Mucosa of stomach (tissue), 1 donor: Measurements from ENCODE around the gene RGS3.
A peak's percentile ranks its signal among the peaks of the same experiment; 100 is the strongest.

Experiments
- H3K27me3 ChIP-seq: one replicate; pipeline ENCODE4 v1.7.0; 2013; ENCODE audit warnings: mild to moderate bottlenecking, low read length; ENCODE audit not compliant: control insufficient read depth, insufficient read depth
- H3K36me3 ChIP-seq: one replicate; pipeline ENCODE4 v1.7.0; 2013; ENCODE audit warnings: low read length; ENCODE audit not compliant: control insufficient read depth, insufficient read depth
- H3K4me1 ChIP-seq: one replicate; pipeline ENCODE4 v1.7.0; 2013; ENCODE audit warnings: mild to moderate bottlenecking, low read length; ENCODE audit not compliant: control insufficient read depth, insufficient read depth
- H3K4me3 ChIP-seq: one replicate; pipeline ENCODE4 v1.7.0; 2013; ENCODE audit warnings: low read length
- H3K9ac ChIP-seq: one replicate; pipeline ENCODE4 v1.7.0; 2013; ENCODE audit warnings: mild to moderate bottlenecking, low read length, moderate library complexity
- H3K9me3 ChIP-seq: one replicate; pipeline ENCODE4 v1.7.0; 2013; ENCODE audit warnings: mild to moderate bottlenecking, low read length, moderate library complexity; ENCODE audit not compliant: control insufficient read depth
- donor health status: Pancreatic carcinoma.

Gene RGS3

DNA sequence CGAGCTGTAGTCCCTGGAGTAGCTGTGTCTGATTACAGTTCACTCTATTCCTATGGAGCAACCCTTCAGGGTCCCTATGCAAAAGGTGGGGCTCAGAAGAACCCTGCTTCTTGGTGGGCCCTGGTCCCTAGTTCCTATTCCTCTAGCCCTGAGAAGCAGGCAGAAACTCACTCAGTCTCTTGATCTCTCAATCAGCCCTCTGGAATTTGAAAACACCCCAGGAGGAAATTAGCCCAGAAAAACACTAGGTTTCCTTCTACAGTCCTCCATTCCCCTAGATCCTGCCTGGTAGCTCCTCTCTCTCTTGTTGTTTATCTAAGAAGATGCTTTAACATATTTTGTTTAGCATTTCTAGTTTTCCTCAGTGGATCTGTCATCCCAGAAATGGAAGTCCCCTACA, 7.6 kb downstream of the RGS3 start:
- no peak overlapping the region for H3K9ac ChIP-seq
- H3K4me3 ChIP-seq = no peak overlapping the region
- H3K4me1 ChIP-seq = peaks cover 6% of the 10 kb centered on the region
- H3K36me3 ChIP-seq = no peaks in the 10 kb centered on the region
- H3K27me3 ChIP-seq = no peaks in the 10 kb centered on the region
- no peaks in the 10 kb centered on the region for H3K9me3 ChIP-seq

DNA sequence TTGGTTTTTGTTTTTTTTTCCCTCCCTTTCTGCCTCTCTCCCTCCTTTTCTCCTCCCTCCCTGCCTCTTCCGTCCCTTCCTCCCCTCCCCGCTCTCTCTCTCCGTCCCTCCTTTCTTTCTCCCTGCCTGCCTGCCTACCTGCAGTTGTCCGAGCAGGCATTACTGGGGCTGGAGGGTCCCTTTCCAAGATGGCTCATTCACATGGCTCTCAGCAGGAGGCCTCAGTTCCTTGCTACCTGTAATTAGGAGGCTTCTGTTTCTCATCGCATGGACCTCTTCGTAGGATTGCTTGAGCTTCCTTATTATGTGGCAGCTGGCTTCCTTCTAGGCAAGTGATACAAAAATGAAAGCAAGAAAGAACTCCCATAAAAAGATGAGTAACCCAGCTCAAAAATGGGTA, 8.0 kb downstream of the RGS3 start:
- Histone ChIP-seq H3K36me3 (no peaks in the 10 kb centered on the region), H3K9me3 (no peaks in the 10 kb centered on the region), H3K4me1 (peaks cover 6% of the 10 kb centered on the region), H3K9ac (no peak overlapping the region), H3K4me3 (no peak overlapping the region), H3K27me3 (no peaks in the 10 kb centered on the region)

DNA sequence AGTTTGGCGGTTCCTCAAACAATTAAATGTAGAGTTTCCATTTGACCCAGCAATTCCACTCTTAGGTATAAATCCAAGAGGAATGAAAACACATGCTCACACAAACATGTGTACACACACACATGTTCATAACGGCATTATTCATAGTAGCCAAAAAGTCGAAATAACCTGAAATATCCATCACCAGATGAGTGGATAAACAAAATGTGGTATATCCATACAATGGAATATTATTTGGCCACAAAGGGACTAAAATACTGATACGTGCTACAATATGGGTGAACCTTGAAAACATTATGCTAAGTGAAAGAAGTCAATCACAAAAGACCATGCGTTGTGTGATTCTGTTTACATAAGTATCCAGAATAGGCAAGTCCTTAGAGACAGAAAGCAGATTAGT, 8.7 kb downstream of the RGS3 start:
- Histone ChIP-seq H3K9ac (no peak overlapping the region), H3K27me3 (no peaks in the 10 kb centered on the region)

DNA sequence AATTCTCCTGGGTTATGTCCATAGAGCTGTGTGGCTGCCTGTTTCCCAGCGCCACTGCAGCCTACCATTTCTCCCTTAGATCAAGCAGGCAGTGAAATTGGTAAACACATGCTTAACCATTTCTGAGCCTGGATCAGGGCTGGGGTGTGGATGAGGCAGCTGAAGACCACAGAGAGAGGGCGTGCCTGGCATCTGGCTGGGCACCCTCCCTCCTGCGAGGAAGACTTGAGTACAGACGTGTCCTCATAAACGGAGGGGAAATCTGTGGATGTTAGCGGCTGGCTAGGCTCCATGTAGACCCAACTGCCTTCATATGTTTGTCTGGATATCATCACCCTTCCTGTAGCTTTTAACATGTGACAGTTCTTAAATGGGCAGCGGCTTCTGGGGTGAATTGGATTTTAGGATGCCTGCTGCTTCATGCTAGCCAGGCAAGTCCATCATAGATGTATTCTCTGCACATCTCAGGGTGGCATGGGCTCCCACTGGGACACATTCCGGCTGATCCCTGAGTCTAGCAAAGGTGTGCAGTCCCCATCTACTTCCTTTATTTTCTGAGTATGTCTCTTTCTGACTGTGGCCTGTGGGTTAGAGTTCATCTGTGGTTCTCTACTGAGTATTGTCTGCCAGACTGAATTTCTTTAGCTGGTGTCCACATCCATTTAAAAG, 11.0 kb downstream of the RGS3 start:
- no peaks in the 10 kb centered on the region for H3K36me3 ChIP-seq
- no peaks in the 10 kb centered on the region for H3K27me3 ChIP-seq
- no peaks in the 10 kb centered on the region for H3K9me3 ChIP-seq
- H3K9ac ChIP-seq = no peak overlapping the region
- peaks cover 17% of the 10 kb centered on the region for H3K4me1 ChIP-seq
- H3K4me3 ChIP-seq = no peak overlapping the region

More for the DNA sequence above, 8.7 kb downstream of the RGS3 start:
- H3K9me3 ChIP-seq = no peaks in the 10 kb centered on the region
- H3K4me3 ChIP-seq = no peak overlapping the region
- peaks cover 10% of the 10 kb centered on the region for H3K4me1 ChIP-seq
- H3K36me3 ChIP-seq = no peaks in the 10 kb centered on the region

DNA sequence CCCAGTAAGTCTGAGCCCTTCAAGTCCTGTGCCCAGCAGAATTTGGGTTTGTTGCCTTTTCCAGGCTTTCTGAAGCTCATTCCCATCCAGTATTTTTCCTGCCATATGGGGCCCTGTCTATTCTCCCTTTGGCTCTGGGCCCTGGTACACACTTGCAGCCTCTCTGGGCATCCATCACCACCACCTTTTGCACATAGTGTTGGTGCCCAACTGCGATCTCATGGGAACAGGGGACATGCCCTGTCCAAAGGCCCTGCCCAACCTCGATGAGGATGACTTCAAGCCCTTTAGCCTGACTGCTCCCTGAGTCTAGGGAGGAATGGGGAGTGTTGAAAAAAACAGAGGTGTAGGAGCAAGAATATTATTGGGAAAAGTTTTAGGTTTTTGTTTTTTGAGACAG, 11.5 kb downstream of the RGS3 start:
- Histone ChIP-seq H3K36me3 (no peaks in the 10 kb centered on the region), H3K4me3 (no peak overlapping the region), H3K9me3 (no peaks in the 10 kb centered on the region), H3K4me1 (peaks cover 18% of the 10 kb centered on the region), H3K9ac (no peak overlapping the region), H3K27me3 (no peaks in the 10 kb centered on the region)

DNA sequence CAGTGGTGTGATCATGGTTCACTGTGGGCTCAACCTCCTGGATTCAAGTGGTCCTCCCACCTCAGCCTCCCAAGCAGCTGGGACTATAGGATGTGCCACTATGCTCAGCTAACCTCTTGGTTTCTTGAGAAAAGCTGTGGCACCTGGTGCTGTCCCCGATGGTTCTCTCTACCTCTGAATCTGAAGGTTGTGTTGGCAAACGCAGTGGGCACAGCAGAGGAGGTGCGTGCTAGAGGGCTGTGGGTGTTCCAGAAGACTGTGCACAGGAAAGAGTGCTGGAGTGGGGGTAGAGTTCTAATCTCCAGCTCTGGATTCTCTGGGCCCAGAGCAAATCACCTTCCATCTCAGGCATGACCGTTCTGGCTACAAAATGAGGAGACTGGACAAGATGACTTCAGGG, 12.5 kb downstream of the RGS3 start:
- H3K4me3 ChIP-seq = no peak overlapping the region
- H3K9me3 ChIP-seq = no peaks in the 10 kb centered on the region
- peaks cover 15% of the 10 kb centered on the region for H3K4me1 ChIP-seq

DNA sequence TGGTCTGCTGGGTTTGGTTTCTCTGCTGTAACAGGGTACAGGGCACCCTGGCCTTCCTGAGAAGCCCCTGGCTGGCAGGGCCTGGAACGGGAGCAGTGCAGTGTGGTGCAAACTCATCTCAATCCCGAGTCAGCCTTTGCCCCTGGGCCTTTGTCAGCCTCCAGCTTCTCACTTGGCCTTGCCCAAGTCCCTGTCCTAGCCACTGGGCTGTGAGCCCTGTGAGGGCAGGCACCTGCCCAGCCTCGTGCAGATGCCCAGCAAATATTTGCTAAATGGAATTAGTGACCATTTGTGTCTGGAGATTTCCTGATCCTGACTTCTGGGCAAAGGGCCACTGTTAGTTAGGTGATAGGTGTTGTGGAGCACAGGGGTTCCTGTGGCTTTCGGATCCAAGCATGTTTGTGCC, 13.0 kb downstream of the RGS3 start:
- H3K4me1 ChIP-seq = peaks cover 15% of the 10 kb centered on the region
- H3K4me3 ChIP-seq = no peak overlapping the region
- H3K36me3 ChIP-seq = no peaks in the 10 kb centered on the region
- no peak overlapping the region for H3K9ac ChIP-seq
- no peaks in the 10 kb centered on the region for H3K9me3 ChIP-seq
- no peaks in the 10 kb centered on the region for H3K27me3 ChIP-seq

More for the DNA sequence above, 12.5 kb downstream of the RGS3 start:
- H3K27me3 ChIP-seq = no peaks in the 10 kb centered on the region
- no peak overlapping the region for H3K9ac ChIP-seq
- H3K36me3 ChIP-seq = no peaks in the 10 kb centered on the region

DNA sequence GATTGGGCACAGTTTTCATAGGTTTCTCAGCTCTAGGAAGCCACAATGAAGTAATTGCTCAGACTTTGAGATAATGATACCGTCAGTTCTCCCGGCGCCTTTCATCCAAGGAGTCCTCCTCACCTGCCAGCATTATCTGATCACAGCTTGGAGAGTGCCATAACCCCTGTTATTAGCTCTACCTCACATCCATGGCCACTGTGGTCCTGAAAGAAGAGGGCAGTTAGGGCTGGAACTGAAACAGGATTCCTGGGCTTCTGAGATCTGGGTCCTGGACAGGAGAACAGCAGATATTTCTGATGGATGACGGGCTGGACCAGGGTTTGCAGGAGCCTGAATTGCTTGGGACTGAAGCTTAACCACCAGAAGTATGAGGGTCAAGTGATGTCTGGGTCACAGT, 13.5 kb downstream of the RGS3 start:
- Histone ChIP-seq H3K4me1 (peaks cover 15% of the 10 kb centered on the region), H3K4me3 (no peak overlapping the region), H3K9ac (no peak overlapping the region), H3K27me3 (no peaks in the 10 kb centered on the region), H3K9me3 (no peaks in the 10 kb centered on the region), H3K36me3 (no peaks in the 10 kb centered on the region)

DNA sequence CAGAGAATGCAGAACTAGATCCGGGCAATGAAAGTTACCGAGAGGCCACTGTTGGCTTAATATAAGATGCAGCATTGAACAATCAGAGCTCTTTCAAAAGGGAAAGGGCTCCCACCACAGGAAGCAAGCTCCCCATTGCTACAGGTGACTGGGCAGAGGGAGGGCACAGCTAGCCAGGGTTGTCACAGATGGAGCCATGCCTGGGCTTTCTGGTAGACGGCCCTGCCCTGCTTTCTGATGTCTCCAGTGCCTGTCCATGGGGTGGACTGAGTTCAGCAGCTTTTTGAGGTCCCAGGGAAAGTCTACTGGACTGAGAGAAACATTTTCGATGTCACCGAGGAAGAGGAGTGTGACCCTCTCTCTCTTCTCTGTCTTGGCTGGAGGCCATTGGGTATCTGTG, 14.1 kb downstream of the RGS3 start:
- Histone ChIP-seq H3K4me1 (peaks cover 15% of the 10 kb centered on the region), H3K27me3 (no peaks in the 10 kb centered on the region), H3K4me3 (no peak overlapping the region), H3K36me3 (no peaks in the 10 kb centered on the region), H3K9me3 (no peaks in the 10 kb centered on the region), H3K9ac (no peak overlapping the region)

DNA sequence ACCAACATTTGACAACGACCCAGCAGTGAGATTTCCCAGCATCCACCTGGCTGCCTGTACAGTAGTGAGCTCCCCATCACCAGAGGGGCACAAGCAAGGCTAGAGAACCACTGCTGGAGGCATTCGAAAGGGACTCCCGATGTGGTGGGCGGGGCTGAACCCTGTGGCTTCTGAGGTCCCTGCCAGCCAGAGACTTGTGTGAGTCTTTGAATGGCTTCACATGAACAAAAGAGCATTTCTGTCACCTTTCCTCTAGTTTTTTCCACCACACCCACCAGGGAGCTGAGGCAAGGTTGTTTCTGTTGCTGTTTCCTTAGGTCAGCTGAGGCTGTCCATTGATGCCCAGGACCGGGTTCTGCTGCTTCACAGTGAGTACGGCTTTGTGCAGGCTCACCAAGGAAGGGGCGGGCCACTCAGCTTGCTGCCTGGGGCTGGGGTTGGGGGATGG, 15.7 kb downstream of the RGS3 start:
- Histone ChIP-seq H3K9ac (peak overlapping the region; percentile 3), H3K4me3 (no peak overlapping the region), H3K36me3 (no peaks in the 10 kb centered on the region), H3K9me3 (no peaks in the 10 kb centered on the region), H3K4me1 (peaks cover 18% of the 10 kb centered on the region), H3K27me3 (no peaks in the 10 kb centered on the region)

DNA sequence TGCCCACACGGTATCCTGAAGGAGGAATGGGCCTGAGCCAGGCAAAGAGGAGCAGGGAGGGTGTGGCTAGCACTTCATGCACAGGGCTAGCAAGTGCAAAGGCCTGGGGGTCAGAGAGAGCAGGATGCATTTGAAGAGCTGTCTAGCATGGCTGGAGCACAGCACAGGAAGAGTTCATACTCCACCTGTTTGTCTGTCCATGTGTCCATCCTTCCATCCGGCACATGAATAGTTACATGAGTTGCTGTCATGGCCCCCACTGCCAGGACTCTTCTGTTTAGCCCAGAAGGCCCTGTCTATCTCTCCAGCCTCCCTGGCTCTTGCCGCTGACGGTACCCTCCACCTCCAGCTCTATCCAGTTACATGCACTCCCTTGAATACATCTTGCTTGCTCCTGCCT, 17.1 kb downstream of the RGS3 start:
- Histone ChIP-seq H3K4me3 (no peak overlapping the region), H3K9me3 (no peaks in the 10 kb centered on the region), H3K4me1 (peaks cover 18% of the 10 kb centered on the region), H3K27me3 (no peaks in the 10 kb centered on the region), H3K9ac (no peak overlapping the region), H3K36me3 (no peaks in the 10 kb centered on the region)

DNA sequence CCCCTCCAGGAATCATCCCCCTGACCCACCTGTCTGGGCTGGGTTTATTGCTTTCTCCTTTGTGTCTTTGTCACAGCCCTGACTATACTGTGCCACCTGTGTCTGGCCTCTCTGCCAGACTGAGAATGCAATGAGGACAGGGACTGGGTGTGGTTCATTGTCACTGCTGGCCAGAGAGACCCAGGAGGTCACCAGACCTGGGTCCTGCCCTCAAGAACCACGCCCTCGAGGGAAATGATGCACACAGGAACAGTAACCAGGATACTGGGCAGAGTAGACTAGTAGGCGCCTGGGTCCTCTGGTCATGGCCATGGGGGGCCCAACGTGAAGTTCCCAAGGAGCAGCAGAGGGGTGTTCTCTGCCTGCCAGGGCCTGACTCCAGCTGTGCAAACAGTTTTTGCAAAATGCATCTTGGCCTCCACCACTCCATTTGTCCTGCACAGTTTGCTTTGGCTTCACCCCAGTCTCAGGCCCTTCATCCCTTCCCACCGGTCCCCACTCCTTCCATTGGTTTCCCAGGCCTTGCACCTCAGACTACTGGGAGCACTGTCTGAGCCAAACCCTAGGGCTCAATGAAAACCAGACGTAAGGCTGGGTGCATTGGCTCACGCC, 17.8 kb downstream of the RGS3 start:
- Histone ChIP-seq H3K27me3 (no peaks in the 10 kb centered on the region), H3K4me3 (no peak overlapping the region), H3K9me3 (no peaks in the 10 kb centered on the region), H3K9ac (no peak overlapping the region), H3K36me3 (no peaks in the 10 kb centered on the region), H3K4me1 (peaks cover 18% of the 10 kb centered on the region)
